HG02884 (cell line): ENCODE results near the gene POFUT2.

Experiments used
- ATAC-seq: cut with Tn5 transposase; IDR thresholded peaks from one replicate; pipeline ENCODE4 v1.9.1; 2021; ENCODE audit warnings: mild to moderate bottlenecking, moderate library complexity; ENCODE audit not compliant: unreplicated experiment

POFUT2 gene

DNA sequence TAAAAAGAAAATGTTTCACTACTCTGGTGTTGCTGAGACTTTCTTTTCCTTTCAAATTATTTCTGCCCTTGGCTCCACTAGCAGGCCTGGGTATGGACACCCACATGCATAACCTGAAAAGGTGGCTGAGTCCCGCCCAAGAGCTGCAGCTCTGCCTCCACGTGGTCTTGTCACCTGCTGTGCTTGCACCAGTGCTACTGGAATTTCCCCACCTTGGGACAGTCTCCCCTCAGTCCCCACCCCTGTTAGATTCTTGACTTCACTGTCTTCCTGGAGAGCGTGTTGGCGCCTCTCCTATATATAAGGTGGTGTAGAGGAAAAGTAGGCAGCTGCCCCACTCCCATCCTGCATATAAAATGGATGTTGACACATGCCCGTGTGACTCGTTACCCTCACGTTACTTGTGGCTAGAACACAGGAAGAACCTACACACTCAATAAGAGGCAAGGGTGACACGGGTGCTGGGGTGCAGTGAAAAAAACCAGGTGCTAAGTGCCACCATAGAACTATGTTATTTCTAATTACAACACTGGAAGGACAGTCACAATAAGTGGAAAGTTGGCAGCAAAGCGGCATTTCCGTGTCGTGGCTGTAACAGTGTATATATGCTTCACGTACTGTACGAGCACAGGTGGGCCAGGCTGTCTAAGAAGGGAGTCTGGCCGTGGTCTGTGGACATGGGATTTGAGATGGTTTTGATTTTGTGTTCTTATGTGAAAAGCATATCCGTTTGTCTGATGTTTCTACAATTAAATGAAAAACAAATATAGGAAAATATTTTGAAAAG lies 61.0 kb downstream of the POFUT2 start:
- ATAC-seq, result no peak

DNA sequence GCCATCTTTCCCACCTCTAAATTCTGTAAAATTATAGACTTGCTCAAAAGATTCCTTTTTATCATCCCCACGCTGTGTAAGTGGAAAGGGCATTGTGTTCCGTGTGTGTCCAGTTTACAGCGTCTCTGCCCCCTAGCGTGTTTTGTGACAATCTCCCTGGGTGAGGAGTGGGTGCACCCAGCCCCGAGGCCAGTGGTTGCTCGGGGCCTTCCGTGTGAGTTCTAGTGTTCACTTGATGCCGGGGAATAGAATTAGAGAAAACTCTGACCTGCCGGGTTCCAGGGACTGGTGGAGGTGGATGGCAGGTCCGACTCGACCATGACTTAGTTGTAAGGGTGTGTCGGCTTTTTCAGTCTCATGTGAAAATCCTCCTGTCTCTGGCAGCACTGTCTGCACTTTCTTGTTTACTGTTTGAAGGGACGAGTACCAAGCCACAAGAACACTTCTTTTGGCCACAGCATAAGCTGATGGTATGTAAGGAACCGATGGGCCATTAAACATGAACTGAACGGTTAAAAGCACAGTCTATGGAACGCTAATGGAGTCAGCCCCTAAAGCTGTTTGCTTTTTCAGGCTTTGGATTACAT lies 61.9 kb downstream of the POFUT2 start:
- ATAC-seq, result no peak

DNA sequence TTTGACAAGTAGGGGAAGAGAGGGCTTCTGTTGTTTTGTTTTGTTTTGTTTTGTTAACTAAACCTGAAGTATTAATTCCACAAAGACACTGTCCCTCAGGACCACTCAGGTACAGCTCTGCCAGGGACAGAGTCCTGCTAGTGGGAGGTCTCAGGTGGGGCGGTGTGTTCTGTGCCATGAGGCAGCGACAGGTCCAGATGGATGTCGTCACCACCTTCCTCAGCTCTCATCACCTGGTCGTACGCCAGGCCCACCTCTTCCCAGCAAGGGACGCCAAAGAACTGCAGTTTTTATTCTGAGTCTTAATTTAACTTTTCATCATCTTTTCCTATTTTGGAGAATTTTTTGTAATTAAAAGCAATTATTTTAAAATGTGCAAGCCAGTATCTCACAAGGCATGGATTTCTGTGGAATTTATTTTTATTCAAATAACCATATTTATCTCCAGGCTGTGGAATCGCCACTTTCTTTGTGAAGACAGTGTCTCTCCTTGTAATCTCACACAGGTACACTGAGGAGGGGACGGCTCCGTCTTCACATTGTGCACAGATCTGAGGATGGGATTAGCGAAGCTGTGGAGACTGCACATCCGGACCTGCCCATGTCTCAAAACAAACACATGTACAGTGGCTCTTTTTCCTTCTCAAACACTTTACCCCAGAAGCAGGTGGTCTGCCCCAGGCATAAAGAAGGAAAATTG lies 62.5 kb downstream of the POFUT2 start:
- no peak for ATAC-seq

DNA sequence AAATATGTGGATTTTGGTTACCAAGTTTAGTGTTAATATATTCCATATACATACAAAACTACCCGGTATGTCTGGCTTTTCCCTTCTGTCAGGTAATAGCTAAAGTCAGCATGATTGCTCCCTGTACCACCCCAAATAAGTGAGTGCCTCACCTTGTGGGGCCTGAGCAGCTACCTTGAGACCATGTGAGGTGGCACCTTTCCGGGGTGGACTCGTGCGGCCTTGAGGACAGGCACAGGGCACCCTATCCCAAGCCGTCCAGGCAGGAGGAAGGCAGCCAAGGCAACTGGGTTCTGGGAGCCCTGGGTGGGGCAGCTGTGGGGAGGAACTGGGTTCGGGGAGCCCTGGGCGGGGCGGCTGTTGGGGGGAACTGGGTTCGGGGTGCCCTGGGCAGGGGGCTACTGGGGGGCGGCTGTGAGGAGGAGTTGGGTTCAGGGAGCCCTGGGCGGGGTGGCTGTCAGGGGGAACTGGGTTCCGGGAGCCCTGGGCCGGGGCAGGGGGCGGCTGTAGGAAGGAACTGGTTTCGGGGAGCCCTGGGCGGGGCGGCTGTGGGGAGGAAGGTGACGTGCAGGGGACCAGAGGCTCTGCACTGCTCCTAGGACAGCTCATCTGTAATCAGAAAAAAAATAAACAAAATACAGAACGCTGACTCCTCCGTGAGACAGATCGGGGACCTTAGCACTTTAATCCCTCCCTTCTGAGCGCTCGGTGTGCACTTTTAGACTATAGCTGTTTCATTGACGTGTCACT lies 63.3 kb downstream of the POFUT2 start:
- no peak for ATAC-seq

DNA sequence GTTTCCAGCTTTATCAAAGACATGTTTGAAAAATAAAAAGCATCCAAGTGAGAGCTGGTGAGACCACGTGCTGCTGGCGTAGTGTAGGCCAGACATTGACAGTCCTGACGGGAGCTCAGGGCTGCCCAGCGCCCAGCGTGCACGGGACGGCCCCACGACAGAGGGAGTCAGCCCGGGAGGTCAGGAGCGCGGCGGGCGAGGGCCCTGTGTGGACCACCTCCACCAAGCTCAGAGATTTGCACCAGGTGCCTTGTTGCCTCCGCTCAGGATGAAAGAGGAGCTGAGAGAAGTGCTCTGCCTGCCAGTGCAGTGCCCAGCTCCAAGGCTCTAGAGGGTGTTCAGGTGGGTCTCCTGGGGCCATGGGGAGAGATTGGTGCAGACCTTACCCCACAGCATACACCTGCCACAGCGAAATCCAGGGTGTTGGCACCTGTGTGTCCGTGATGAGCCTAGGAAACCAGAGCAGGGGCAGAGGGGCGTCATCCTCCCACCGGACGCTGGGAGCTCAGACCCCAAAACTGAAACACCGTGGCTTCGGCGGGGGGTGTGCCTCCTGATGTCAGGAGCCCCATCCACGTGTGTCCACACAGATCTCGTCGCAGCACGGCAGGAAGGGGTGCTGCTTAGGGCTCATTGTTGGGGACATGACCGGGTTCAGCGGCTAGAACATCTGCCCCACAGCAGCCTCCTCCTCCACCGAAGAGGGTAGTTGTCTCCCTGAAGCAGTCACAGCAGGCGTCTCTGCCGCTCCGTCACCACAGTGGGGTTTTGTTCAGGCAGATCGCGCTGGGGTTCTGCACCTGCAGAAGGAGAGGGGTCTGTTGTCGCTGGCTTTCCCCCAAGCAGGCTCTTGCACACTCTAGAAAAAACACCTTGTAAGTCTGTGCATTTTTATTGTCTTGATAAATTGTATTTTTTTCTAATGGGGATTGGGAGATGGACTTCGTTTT lies 64.2 kb downstream of the POFUT2 start:
- ATAC-seq, result no peak

DNA sequence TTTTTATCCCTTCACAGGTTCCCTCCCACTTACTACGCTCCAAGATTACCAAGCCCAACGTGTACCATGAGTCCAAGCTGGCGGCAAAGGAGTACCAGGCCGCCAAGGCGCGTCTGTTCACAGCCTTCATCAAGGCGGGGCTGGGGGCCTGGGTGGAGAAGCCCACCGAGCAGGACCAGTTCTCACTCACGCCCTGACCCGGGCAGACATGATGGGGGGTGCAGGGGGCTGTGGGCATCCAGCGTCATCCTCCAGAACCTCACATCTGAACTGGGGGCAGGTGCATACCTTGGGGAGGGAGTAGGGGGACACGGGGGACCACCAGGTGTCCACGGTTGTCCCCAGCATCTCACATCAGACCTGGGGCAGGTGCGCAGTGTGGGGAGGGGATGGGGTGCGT lies 65.7 kb downstream of the POFUT2 start:
- no peak for ATAC-seq

DNA sequence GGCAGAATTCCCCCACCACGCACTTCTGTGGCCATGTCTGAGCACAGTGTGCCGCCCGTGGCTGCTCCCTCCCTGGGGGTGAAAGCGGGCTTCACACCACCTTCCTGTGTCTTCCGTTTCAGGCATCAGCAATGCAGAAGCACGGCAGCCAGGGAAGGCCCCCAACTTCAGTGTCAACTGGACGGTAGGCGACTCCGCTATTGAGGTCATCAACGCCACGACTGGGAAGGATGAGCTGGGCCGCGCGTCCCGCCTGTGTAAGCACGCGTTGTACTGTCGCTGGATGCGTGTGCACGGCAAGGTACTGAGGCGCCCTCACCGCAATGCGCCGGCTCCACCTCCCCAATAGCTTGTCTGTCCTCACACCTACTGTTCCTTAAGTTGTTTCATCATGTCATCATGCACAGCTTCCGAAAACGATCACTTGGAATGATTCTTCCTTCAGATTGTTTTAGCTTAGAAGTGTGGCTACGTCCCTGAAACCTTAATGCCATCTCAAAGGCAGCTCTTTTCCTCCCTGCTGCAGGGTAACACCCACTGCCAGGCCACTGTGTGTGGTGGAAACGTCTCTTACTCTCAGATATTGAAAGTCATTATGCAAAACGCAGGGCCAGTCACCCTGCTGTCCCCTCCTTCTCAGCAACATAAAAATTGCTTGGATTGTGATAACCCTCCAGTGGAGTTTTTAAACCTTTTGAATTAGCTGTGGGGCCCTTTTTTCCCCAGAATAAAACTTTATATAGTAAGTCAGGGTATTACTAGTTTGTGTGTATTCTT lies 66.8 kb downstream of the POFUT2 start:
- ATAC-seq, result no peak

DNA sequence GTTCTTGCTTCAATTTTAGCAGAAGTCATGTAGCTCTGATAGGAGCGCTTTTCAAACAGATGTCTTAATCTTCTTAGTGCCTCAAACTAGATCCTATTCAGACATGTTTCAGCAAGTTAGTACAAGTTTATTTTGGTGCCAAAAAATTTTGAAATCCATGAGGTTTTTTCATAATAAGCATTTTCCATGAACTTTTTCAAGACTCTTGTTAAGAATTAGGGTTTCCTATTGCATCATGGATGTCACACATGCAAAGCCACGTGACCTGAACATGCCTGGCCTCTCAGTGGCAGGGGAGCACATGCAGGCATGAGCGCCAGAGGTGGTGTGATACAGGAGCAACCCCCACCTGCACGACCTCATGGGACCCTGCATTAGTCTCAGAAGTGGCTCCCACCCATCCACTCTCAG lies 67.6 kb downstream of the POFUT2 start:
- no peak for ATAC-seq

DNA sequence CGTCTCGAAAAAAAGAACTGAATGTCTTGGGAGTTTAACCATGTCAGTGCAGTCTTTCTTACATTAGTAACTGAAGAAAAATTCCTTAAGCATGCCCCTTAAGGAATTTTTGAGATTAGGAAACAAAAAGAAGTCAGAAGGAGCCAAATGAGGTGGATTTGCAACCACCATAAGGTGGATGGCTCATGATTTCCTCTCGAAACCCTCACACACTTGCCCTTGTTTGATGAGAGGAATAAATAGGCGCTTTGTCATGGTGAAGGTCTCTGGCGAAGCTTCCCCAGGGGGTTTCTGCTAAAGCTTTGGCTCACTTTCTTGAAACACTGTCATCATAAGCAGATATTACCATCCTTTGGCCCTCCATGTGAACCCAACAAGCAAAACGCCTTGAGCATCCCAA lies 68.2 kb downstream of the POFUT2 start:
- ATAC-seq, result no peak

DNA sequence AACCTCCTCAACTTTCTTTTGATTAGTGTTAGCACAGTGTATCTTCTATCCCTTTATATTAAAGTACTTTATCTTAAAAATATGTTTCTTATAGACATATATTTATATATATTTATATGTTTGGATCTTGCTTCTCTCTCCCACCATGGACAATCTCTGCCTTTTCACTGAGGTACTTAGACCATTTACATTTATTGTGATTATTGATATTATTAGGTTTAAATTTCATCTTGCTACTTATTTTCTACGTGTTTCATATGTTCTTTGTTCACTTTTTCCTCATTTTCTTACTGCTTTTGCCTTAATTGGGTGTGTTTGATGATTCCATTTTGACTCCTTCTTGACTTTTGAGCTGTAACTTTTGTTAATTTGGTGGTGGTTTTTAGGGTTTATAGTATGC lies 70.7 kb downstream of the POFUT2 start:
- ATAC-seq, result no peak

DNA sequence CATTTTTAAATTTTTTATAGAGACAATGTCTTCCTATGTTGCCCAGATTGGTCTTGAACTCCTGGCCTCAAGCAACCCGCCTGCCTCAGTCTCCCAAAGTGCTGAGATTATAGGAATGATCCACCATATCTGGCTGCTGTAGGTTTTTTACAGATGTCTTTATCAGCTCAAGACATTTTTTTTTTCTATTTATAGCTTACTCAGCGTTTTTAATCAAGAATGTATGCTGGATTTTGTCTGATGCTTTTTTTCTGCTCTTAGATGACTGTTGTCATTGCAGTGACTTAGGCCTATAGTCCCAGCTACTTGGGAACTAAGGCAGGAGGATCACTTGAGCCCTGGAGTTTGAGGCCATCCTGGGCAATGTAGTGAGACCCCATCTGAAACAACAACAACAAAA lies 72.5 kb downstream of the POFUT2 start:
- no peak for ATAC-seq
